Astrocyte (in vitro differentiated cells and primary cell): ENCODE measurements around the gene SNTB2. TPM values are rescaled to one million over a fixed set of nuclear protein-coding genes. Genes with fewer than 3 reads are reported as not detected.

Experiments used
- DNase-seq: peaks from one replicate; pipeline ENCODE4 v3.0.0-alpha.2; 2010; ENCODE audit warnings: low read depth
- FAIRE-seq: peaks from 2 replicates; lab custom pipeline; 2011; peaks lifted over from hg19 to GRCh38; lab: Jason Lieb, UNC
- H2AFZ ChIP-seq: 2 replicates; pipeline ENCODE4 v1.6.0; 2012; ENCODE audit warnings: low read depth, low read length, inconsistent platforms
- H3K27ac ChIP-seq: 2 replicates; pipeline ENCODE4 v1.5.1; 2011; ENCODE audit warnings: low read depth, low read length, inconsistent platforms
- H3K27me3 ChIP-seq: 2 replicates; pipeline ENCODE4 v1.6.0; 2011; ENCODE audit warnings: low read length, inconsistent platforms; ENCODE audit not compliant: insufficient read depth
- H3K36me3 ChIP-seq: 2 replicates; pipeline ENCODE4 v1.5.1; 2011; ENCODE audit warnings: low read length, inconsistent platforms; ENCODE audit not compliant: insufficient read depth
- H3K4me1 ChIP-seq: 2 replicates; pipeline ENCODE4 v1.5.1; 2011; ENCODE audit warnings: low read length, inconsistent platforms; ENCODE audit not compliant: insufficient read depth
- H3K4me2 ChIP-seq: 2 replicates; pipeline ENCODE4 v1.6.0; 2012; ENCODE audit warnings: low read length, inconsistent platforms
- H3K4me3 ChIP-seq: 2 replicates; pipeline ENCODE4 v1.5.1; 2011; ENCODE audit warnings: low read depth, mild to moderate bottlenecking, low read length, inconsistent platforms; ENCODE audit not compliant: insufficient read depth
- H3K79me2 ChIP-seq: 2 replicates; pipeline ENCODE4 v1.6.0; 2012; ENCODE audit warnings: mild to moderate bottlenecking, low read length, inconsistent platforms; ENCODE audit not compliant: insufficient read depth
- H3K9ac ChIP-seq: 2 replicates; pipeline ENCODE4 v1.6.0; 2012; ENCODE audit warnings: mild to moderate bottlenecking, low read length, inconsistent platforms
- H3K9me3 ChIP-seq: 2 replicates; pipeline ENCODE4 v1.5.1; 2012; ENCODE audit warnings: low read depth, mild to moderate bottlenecking, low read length, inconsistent platforms; ENCODE audit not compliant: insufficient read depth
- H4K20me1 ChIP-seq: 2 replicates; pipeline ENCODE4 v1.6.0; 2012; ENCODE audit warnings: low read length, inconsistent platforms; ENCODE audit not compliant: insufficient read depth
- H3K27ac Mint-ChIP-seq: one replicate; pipeline ENCODE4 v1.8.0; 2021; ENCODE audit warnings: mild to moderate bottlenecking, mixed read lengths; ENCODE audit not compliant: unreplicated experiment
- H3K27me3 Mint-ChIP-seq: one replicate; pipeline ENCODE4 v1.8.0; 2021; ENCODE audit warnings: low read depth, mixed read lengths; ENCODE audit not compliant: unreplicated experiment
- H3K36me3 Mint-ChIP-seq: one replicate; pipeline ENCODE4 v1.8.0; 2021; ENCODE audit warnings: low read depth, mixed read lengths; ENCODE audit not compliant: unreplicated experiment
- H3K4me1 Mint-ChIP-seq: one replicate; pipeline ENCODE4 v1.8.0; 2021; ENCODE audit warnings: low read depth, mixed read lengths; ENCODE audit not compliant: unreplicated experiment
- H3K4me3 Mint-ChIP-seq: one replicate; pipeline ENCODE4 v1.8.0; 2021; ENCODE audit warnings: mild to moderate bottlenecking, moderate library complexity, mixed read lengths; ENCODE audit not compliant: unreplicated experiment
- H3K9me3 Mint-ChIP-seq: one replicate; pipeline ENCODE4 v1.8.0; 2021; ENCODE audit warnings: mild to moderate bottlenecking, mixed read lengths; ENCODE audit not compliant: unreplicated experiment
- EZH2 ChIP-seq: IDR thresholded peaks from 2 replicates; pipeline ENCODE4 v1.6.1; 2012; ENCODE audit warnings: mild to moderate bottlenecking, low read length, inconsistent platforms; ENCODE audit not compliant: insufficient read depth
- total RNA-seq: library from RNA; stranded (reverse); gene quantifications from 2 replicates; pipeline ENCODE4 v1.2.1, GENCODE V29; 2021
- TF ChIP-seq, protein P1 (sequence below): IDR thresholded peaks from 2 replicates; pipeline ENCODE4 v1.5.1; 2011; ENCODE audit warnings: low read depth, mild to moderate bottlenecking, inconsistent platforms, low read length, moderate library complexity; ENCODE audit not compliant: insufficient read depth

SNTB2 gene
- total RNA-seq, 1 donor from 2014 or later: 30.4 TPM

DNA sequence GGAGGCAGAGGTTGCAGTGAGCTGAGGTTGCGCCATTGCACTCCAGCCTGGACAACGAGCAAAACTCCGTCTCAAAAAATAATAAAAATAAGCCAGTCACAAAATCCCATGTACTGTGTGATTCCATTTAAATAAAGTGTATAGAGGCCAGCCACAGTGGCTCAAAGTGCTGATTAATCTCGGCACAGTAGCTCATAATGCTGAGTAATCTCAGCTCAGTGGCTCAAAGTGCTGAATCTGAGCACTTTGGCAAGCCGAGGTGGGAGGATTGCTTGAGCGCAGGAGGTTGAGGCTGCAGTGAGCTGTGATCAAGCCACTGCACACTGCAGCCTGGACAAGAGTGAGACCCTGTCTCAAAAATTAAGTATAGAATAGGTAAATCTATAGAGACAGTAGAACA is 159.7 kb downstream of the SNTB2 start:
- Histone ChIP-seq H3K9me3 (no peaks in the 10 kb centered on the region), H2AFZ (no peak overlapping the region), H3K9ac (no peak overlapping the region), H3K79me2 (peaks cover 19% of the 10 kb centered on the region), H3K36me3 (peaks cover 21% of the 10 kb centered on the region), H3K27me3 (no peaks in the 10 kb centered on the region), H3K27ac (no peak overlapping the region), H3K4me1 (no peaks in the 10 kb centered on the region), H3K4me2 (no peak overlapping the region), H4K20me1 (no peaks in the 10 kb centered on the region), H3K4me3 (no peak overlapping the region)
- TF ChIP-seq, protein P1, sequence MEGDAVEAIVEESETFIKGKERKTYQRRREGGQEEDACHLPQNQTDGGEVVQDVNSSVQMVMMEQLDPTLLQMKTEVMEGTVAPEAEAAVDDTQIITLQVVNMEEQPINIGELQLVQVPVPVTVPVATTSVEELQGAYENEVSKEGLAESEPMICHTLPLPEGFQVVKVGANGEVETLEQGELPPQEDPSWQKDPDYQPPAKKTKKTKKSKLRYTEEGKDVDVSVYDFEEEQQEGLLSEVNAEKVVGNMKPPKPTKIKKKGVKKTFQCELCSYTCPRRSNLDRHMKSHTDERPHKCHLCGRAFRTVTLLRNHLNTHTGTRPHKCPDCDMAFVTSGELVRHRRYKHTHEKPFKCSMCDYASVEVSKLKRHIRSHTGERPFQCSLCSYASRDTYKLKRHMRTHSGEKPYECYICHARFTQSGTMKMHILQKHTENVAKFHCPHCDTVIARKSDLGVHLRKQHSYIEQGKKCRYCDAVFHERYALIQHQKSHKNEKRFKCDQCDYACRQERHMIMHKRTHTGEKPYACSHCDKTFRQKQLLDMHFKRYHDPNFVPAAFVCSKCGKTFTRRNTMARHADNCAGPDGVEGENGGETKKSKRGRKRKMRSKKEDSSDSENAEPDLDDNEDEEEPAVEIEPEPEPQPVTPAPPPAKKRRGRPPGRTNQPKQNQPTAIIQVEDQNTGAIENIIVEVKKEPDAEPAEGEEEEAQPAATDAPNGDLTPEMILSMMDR: no peak
- no peak for TF ChIP-seq EZH2
- FAIRE-seq: no peak
- Mint-ChIP-seq H3K27ac (no peak overlapping the region), H3K4me1 (peaks cover under 1% of the 10 kb centered on the region), H3K4me3 (no peak overlapping the region), H3K9me3 (no peaks in the 10 kb centered on the region), H3K36me3 (peaks cover 3% of the 10 kb centered on the region), H3K27me3 (no peaks in the 10 kb centered on the region)
- no peak for DNase-seq

DNA sequence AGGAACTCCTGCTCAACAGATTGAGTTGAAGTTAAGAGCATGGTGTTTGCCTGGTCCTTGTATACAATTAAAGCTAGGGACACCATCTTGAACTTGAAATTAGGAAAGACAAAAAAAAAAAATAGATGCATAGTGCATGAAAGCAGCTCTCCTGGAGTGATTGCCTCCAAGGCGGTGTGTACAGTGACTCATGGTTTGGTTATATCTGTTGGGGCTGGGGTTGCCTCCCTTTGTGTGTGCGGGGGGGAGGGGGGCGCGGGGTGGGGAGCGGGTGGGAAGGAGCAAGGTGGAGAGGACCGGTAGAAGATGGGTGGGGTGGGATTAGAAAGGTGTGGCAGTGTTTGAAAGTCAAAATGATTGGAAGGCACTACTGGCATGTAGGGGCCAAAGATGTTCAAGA is 161.3 kb downstream of the SNTB2 start:
- no peaks in the 10 kb centered on the region for H3K9me3 Mint-ChIP-seq
- no peak overlapping the region for H3K27ac ChIP-seq
- peaks cover 10% of the 10 kb centered on the region for H3K36me3 ChIP-seq
- DNase-seq: no peak
- TF ChIP-seq, protein P1: no peak
- no peak for TF ChIP-seq EZH2
- no peak overlapping the region for H3K9ac ChIP-seq
- no peak overlapping the region for H2AFZ ChIP-seq
- H4K20me1 ChIP-seq: no peaks in the 10 kb centered on the region
- peaks cover 3% of the 10 kb centered on the region for H3K36me3 Mint-ChIP-seq
- no peak overlapping the region for H3K4me2 ChIP-seq
- no peaks in the 10 kb centered on the region for H3K9me3 ChIP-seq
- FAIRE-seq: no peak
- H3K79me2 ChIP-seq: peaks cover 4% of the 10 kb centered on the region
- no peaks in the 10 kb centered on the region for H3K27me3 ChIP-seq
- H3K4me1 Mint-ChIP-seq: no peaks in the 10 kb centered on the region
- H3K4me3 Mint-ChIP-seq: no peak overlapping the region
- no peaks in the 10 kb centered on the region for H3K4me1 ChIP-seq
- H3K27me3 Mint-ChIP-seq: no peaks in the 10 kb centered on the region
- H3K27ac Mint-ChIP-seq: no peak overlapping the region
- H3K4me3 ChIP-seq: no peak overlapping the region

DNA sequence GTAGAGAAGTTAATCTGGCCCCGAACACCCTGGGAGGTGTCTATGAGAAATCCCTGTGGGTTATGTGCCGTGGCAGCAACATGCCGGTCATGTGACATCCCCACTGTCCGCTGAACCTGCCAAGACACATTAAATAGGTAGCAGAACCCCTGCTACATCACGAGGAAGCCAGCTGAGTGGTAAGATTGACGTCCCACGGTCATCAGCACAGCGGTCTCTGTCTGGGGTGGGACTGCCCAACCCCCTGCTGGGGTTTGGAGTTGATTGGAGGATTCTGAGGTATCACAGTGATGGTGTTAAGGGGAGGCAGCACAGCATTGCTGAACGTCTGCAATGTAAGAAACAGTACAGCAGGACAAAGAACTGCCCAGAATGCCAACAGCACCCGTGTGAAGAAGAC is 162.6 kb downstream of the SNTB2 start:
- no peaks in the 10 kb centered on the region for H3K9me3 Mint-ChIP-seq
- DNase-seq (no peak), FAIRE-seq (no peak)
- H3K4me3 Mint-ChIP-seq: no peak overlapping the region
- Histone ChIP-seq H3K4me1 (no peaks in the 10 kb centered on the region), H2AFZ (no peak overlapping the region), H3K27ac (no peak overlapping the region), H3K27me3 (no peaks in the 10 kb centered on the region), H3K36me3 (no peaks in the 10 kb centered on the region), H3K4me2 (no peak overlapping the region), H3K9ac (no peak overlapping the region), H3K4me3 (no peak overlapping the region), H4K20me1 (no peaks in the 10 kb centered on the region), H3K9me3 (no peaks in the 10 kb centered on the region), H3K79me2 (no peaks in the 10 kb centered on the region)
- TF ChIP-seq EZH2: no peak
- TF ChIP-seq, protein P1: no peak
- no peaks in the 10 kb centered on the region for H3K27me3 Mint-ChIP-seq
- H3K27ac Mint-ChIP-seq: no peak overlapping the region
- H3K36me3 Mint-ChIP-seq: peaks cover 3% of the 10 kb centered on the region
- H3K4me1 Mint-ChIP-seq: no peaks in the 10 kb centered on the region
